ENCODE results near the gene FAM171A1. TPM values are rescaled to one million over a fixed set of nuclear protein-coding genes. Genes with fewer than 3 reads are reported as not detected.

Gene FAM171A1
- total RNA-seq, 1 donor from 2014 or later, result 27.7 TPM

- no peak for TF ChIP-seq CTCF (IDR thresholded peaks at IDR 0.05)
- H3K27ac ChIP-seq, result no peak overlapping the region
- no peak overlapping the region for H3K4me3 ChIP-seq
- no peaks in the 10 kb centered on the region for H3K27me3 ChIP-seq
- intact Hi-C loops (cut with DNase I), result no loop called here
- H3K4me1 ChIP-seq, result no peaks in the 10 kb centered on the region
- no peak for DNase-seq (ENCODE audit: low spot score in 2 of 2)
- H3K9me3 ChIP-seq, result no peaks in the 10 kb centered on the region
- H3K36me3 ChIP-seq, result peaks cover 0 to 2% of the 10 kb centered on the region in 2 donors
These were observed 118.7 kb downstream of the FAM171A1 start for GRCh38 chr10:15252396-15252795.

GRCh38 chr10:15251791-15252380, 119.2 kb downstream of the FAM171A1 start:
- intact Hi-C loops (cut with DNase I), result no loop called here
- H3K27ac ChIP-seq, result no peak overlapping the region
- peaks cover 0 to 2% of the 10 kb centered on the region in 2 donors for H3K36me3 ChIP-seq
- no peaks in the 10 kb centered on the region for H3K9me3 ChIP-seq
- H3K27me3 ChIP-seq, result no peaks in the 10 kb centered on the region
- H3K4me3 ChIP-seq, result no peak overlapping the region
- DNase-seq (ENCODE audit: low spot score in 2 of 2), result no peak
- no peak for TF ChIP-seq CTCF (IDR thresholded peaks at IDR 0.05)
- H3K4me1 ChIP-seq, result no peaks in the 10 kb centered on the region

- Histone ChIP-seq H3K36me3 (peaks cover 0 to 2% of the 10 kb centered on the region in 2 donors), H3K27me3 (no peaks in the 10 kb centered on the region), H3K27ac (no peak overlapping the region), H3K4me1 (no peaks in the 10 kb centered on the region), H3K4me3 (no peak overlapping the region), H3K9me3 (no peaks in the 10 kb centered on the region)
- no peak for DNase-seq (ENCODE audit: low spot score in 2 of 2)
- TF ChIP-seq CTCF (IDR thresholded peaks at IDR 0.05), result no peak
- intact Hi-C loops (cut with DNase I), result no loop called here
These were observed 125.6 kb downstream of the FAM171A1 start for GRCh38 chr10:15245530-15245929.

- intact Hi-C loops (cut with DNase I), result no loop called here
- no peak for TF ChIP-seq CTCF (IDR thresholded peaks at IDR 0.05)
These were observed 126.4 kb downstream of the FAM171A1 start for GRCh38 chr10:15244635-15245197.

GRCh38 chr10:15242261-15242840, 128.7 kb downstream of the FAM171A1 start:
- Histone ChIP-seq H3K4me3 (no peak overlapping the region), H3K4me1 (no peaks in the 10 kb centered on the region), H3K27ac (no peak overlapping the region), H3K9me3 (no peaks in the 10 kb centered on the region), H3K27me3 (no peaks in the 10 kb centered on the region), H3K36me3 (no peaks in the 10 kb centered on the region)
- no peak for TF ChIP-seq CTCF (IDR thresholded peaks at IDR 0.05)
- no peak for DNase-seq (ENCODE audit: low spot score in 2 of 2)
- intact Hi-C loops (cut with DNase I), result no loop called here

More at GRCh38 chr10:15244635-15245197, 126.4 kb downstream of the FAM171A1 start:
- no peak for DNase-seq (ENCODE audit: low spot score in 2 of 2)
- no peak overlapping the region for H3K4me3 ChIP-seq
- no peak overlapping the region for H3K27ac ChIP-seq
- no peaks in the 10 kb centered on the region for H3K27me3 ChIP-seq
- H3K36me3 ChIP-seq, result peaks cover 0 to 2% of the 10 kb centered on the region in 2 donors
- H3K4me1 ChIP-seq, result no peaks in the 10 kb centered on the region
- H3K9me3 ChIP-seq, result no peaks in the 10 kb centered on the region

Measured in ascending aorta (tissue), 2 donors.